GM19035 (cell line): ENCODE results near the gene HDAC4.

Experiments used
- ATAC-seq: cut with Tn5 transposase; IDR thresholded peaks from one replicate; pipeline ENCODE4 v1.9.1; 2021; ENCODE audit not compliant: unreplicated experiment

HDAC4 gene

GRCh38 chr2:239025096-239025801 is 375.6 kb downstream of the HDAC4 start:
- no peak for ATAC-seq

- ATAC-seq, result no peak
These were observed 376.6 kb downstream of the HDAC4 start for GRCh38 chr2:239024226-239024625.

- ATAC-seq, result no peak
These were observed 378.2 kb downstream of the HDAC4 start for GRCh38 chr2:239022437-239023260.

GRCh38 chr2:239021651-239022436 is 379.0 kb downstream of the HDAC4 start:
- no peak for ATAC-seq

GRCh38 chr2:239021224-239021623 is 379.6 kb downstream of the HDAC4 start:
- no peak for ATAC-seq

GRCh38 chr2:239020541-239021041 is 380.2 kb downstream of the HDAC4 start:
- no peak for ATAC-seq

GRCh38 chr2:239019183-239019581 is 381.6 kb downstream of the HDAC4 start:
- ATAC-seq, result no peak

GRCh38 chr2:239018271-239019182 is 382.3 kb downstream of the HDAC4 start:
- ATAC-seq, result no peak

- ATAC-seq, result no peak
These were observed 383.2 kb downstream of the HDAC4 start for GRCh38 chr2:239017491-239018098.

- no peak for ATAC-seq
These were observed 384.7 kb downstream of the HDAC4 start for GRCh38 chr2:239015901-239016675.

GRCh38 chr2:239015218-239015900 is 385.5 kb downstream of the HDAC4 start:
- no peak for ATAC-seq

GRCh38 chr2:239014458-239015217 is 386.2 kb downstream of the HDAC4 start:
- ATAC-seq, result no peak

- ATAC-seq, result no peak
These were observed 387.2 kb downstream of the HDAC4 start for GRCh38 chr2:239013678-239013976.

GRCh38 chr2:239012936-239013677 is 387.7 kb downstream of the HDAC4 start:
- no peak for ATAC-seq

GRCh38 chr2:239012228-239012627 is 388.6 kb downstream of the HDAC4 start:
- no peak for ATAC-seq

- ATAC-seq, result no peak
These were observed 391.2 kb downstream of the HDAC4 start for GRCh38 chr2:239009589-239009961.
